Activated naive CD4-positive, alpha-beta T cell treated with Interleukin-2 at 50 U/mL for 16 hours (primary cell): ENCODE data around the gene HKDC1.
"Not testable (repeated sequence)": the region's sequence is repeated elsewhere in the genome, so short reads cannot be mapped to it uniquely, and the experiment has no call there.

Source experiments
- DNase-seq: peaks from one replicate; pipeline ENCODE4 v3.0.0-alpha.2; 2020

HKDC1 gene

DNA sequence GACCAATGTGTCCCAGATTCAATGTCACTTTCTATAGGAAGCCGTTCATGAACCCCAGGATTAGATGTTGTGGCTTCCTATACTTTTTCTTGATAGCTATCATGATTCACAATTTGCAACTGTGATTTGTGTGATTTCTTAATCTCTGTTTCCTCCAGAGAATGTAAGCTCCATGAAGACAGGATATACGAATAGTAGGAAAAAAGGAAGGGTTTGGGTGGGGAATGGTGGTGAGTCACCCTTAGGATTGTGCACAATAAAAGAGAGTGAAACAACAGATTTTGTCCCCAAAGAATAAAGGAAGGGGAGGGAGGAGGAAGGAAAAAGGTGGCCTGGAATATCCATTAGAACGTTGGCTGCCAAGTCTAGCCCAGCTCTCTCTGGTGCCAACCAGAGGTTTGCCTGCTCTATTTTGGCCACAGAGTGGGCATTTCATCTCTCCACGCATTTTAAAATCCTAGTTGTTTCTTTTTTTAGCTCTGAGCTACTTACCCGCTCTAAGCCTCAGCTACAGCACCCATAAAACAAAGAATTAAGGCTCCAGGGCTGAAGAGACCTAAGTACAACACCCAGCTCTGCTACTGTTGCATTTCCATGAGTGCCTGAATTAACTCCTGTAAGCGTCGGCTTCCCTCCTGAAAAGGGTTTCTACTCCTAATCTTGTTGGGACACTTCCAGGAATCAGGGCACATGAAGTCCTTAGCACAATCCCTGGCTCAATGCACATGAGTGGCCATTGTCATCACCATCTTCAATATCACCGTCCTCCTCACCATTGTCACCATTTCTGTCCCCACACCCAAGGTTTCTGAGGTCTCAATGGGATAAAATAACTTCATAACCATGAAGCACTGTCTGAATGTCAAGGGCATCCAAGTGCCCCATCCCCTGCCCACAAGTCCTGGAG lies 61.6 kb downstream of the HKDC1 start:
- no peak for DNase-seq

DNA sequence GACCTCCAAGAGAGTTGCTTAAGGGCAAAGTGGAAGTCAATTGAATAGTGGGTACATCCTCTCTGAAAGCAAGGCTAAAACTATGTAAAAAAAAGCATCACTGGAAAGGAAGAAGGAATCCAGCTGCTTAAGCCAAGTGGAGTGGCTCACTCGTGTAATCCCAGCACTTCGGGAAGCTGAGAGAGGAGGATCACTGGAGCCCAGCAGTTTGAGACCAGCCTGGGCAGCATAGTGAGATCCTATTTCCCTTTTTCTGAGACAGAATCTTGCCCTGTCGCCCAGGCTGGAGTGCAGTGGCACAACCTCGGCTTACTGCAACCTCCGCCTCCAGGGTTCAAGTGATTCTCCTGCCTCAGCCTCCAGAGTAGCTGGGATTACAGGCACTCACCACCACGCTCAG lies 64.3 kb downstream of the HKDC1 start:
- DNase-seq = not testable (repeated sequence)

DNA sequence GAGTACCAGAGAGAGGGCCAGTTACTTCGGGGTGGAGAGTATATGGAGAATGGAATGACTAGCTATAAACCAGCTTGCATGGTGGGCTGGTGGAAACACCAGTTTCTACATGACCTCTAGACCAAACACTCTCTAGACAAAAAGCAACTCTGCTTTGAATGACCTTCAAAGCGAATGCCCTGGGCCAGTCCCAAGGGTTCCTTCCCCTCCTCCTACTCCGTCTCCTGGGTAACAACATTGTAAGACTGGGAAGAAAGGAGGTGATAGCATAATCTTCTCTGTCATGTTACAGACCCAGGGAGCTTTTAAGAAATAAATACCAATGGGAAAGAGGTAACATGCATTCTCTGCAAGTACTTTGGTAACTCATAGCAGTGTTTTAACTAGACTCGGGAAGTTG lies 65.6 kb downstream of the HKDC1 start:
- no peak for DNase-seq

DNA sequence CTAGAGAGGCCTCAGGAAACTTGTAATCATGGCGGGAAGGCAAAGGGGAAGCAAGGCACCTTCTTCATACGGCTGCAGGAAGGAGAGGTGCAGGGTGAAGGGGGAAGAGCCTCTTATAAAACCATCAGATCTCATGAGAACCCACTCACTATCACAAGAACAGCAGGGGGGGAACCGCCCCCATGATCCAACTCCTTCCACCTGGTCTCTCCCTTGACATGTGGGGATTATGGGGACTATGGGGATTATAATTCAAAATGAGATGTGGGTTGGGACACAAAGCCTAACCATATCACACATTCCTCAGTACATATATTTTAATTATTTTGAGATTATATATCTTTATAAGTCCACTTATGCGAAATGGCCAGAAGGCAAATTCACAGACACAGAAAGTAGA lies 67.0 kb downstream of the HKDC1 start:
- DNase-seq = no peak

DNA sequence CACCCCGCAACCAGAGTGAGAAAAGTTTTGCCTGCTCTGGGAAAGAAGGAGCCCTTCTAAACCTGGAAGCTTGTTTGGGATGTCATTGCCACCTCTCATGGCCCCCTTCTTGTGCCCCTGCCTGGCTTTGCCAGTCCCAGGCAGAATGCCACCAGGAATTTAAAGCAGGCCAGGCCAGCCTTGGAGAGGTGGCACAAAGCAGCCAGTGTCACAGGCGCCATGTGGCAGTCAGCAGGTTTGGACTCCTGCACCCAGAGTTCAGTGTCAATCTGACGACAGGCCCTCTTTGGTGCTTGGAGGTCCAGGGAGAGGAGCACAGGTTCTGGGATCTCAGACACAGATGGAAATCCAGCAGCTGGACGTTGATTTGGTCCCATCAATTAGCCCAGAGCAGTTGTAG lies 70.9 kb downstream of the HKDC1 start:
- no peak for DNase-seq

DNA sequence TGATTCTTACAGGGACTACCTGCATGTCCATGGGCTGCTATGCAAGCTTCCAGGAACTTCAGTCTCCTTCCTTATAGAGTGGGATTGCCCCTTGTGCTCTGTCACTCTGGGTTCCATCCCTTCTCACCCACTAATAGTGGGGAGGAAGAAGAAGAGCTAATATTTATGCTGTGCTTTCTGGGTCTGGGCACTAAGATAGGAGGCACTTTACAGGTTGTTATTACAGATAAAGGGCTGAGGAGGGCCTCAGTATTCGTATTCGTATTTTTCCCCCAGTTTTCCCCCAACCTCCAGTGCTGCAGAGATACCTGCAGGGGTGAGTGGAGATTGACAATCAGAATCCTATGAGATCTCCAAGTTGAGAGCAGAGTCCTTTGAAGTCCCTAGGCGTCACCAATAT lies 72.3 kb downstream of the HKDC1 start:
- DNase-seq = no peak

DNA sequence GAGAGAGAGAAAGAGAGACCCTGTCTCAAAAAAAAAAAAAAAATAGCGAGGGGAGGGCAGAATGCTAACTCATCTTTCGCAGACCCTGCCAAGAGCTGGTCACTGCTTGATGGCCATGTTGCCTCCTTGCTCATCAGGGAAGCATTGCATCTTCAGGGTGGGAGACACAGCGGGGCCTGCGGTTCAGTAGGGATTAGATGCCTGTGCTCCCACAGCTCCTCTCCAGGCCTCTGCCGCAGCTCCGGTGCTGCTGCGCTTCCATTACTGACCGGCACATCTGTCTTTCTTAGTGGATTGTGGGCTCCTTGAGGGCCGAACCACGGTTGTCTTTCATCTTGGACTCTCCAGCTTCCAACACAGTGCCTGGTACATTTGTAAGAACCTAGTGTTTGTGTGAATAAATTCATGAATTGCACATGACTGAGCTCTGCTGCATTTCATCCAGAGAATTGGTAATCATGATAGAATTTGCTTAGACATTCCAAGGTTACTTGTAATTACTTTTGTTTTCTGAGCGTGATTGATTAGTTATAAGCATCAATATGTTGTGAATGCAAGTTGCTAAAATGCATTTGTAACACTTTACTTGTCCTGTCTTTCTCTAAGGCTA lies 75.0 kb downstream of the HKDC1 start:
- DNase-seq = no peak

DNA sequence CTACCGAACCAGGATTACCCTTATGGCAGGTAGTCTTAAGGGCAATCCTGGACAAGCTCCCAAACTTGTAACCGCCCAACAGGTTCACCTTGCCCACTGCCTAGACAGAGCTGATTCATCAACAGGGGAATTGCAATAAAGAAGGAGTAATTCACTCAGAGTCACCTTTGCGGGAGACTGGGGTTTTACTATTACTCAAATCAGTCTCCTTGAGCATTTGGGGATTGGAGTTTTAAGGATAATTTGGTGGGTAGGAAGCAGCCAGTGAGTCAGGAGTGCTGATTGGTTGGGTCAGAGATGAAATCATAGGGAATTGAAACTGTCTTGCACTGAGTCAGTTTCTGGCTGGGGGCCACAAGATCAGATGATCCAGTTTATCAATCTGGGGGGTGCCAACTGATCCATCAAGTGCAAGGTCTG lies 83.5 kb downstream of the HKDC1 start:
- DNase-seq = no peak

DNA sequence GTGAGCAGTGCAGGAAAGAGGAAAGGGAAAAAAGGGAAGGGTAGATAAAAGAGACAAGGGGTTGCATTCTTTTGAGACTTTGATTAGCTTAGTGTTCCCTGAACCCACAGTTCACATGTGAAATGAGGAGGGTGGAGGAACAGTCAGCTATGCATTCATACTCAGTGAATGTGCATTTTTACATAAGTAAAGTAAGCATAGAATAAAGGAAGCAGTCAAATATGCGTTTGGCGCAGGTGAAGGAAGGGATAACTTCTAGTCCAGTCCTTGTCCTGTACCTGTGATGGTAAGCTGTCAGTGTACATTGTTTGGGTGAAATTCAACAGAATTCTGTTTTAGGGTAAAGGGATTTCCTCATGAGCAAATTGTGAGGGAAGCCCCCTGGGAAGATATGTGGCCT lies 86.3 kb downstream of the HKDC1 start:
- no peak for DNase-seq

DNA sequence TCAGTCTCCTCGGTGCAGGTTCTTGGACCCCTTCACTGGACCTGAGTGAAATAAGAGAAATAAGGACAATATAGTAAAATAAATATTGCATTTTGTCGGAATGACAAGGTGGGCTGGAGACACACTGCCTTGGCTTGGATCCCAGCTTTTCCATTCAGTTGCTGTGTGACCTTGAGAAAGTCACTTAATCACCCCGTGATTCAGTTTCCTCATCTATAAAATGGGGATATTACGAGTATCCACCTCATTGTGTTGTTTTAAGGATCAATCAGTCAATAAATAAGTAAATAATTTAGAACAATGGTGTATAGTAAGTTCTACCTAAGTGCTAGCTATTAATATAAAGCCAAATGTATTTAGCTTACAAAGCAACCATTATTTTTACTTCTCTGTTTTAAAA lies 87.3 kb downstream of the HKDC1 start:
- DNase-seq = no peak

DNA sequence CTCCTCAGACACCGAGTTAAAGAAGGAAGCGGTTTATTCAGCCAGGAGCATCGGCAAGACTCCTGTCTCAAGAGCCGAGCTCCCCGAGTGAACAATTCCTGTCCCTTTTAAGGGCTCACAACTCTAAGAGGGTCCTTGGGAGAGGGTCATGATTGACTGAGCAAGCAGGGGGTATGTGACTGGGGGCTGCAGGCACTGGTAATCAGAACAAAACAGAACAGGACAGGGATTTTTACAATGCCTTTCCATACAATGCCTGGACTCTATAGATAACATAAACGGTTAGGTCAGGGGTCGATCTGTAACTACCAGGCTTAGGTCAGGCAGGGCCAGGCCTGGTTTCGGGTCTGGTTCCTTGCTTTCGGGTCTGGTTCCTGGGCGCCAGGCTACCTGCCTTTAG lies 88.2 kb downstream of the HKDC1 start:
- not testable (repeated sequence) for DNase-seq

DNA sequence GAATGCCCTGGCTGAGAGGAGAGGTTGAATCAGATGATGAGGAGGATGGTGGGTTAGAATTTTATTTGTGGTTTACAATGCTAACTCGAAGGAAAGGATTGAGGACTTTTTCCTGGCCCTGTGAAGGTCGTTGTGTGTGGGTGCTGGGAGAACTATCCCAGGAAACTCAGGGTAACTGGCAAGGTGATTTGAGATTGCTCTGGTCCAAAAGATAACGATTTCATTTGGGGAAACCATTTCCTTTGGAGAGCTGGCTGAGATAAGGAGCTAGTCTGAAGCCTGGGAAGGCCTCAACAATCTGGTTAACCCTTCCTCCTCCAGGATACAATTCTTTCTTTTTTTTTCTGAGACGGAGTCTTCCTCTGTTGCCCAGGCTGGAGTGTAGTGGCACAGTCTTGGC lies 91.2 kb downstream of the HKDC1 start:
- no peak for DNase-seq

DNA sequence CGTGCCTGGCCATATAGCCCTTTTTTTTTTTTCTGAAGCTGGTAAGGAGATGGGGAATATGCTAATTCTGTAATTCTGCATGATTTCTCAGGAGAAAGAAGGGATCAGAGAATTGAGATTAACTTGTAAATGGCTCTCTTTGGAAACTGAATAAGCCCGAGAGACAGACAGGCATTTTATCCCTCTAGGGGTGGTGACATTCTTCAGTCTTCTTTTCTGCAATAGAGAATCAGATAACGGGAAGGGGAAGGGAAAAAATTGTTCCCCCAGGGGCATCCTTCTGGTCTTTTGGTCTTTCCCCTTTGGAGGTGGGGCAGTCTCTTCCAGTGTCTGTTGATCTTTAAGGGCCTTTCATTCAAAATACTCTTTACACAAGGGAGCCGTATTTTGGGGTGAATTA lies 92.4 kb downstream of the HKDC1 start:
- no peak for DNase-seq

DNA sequence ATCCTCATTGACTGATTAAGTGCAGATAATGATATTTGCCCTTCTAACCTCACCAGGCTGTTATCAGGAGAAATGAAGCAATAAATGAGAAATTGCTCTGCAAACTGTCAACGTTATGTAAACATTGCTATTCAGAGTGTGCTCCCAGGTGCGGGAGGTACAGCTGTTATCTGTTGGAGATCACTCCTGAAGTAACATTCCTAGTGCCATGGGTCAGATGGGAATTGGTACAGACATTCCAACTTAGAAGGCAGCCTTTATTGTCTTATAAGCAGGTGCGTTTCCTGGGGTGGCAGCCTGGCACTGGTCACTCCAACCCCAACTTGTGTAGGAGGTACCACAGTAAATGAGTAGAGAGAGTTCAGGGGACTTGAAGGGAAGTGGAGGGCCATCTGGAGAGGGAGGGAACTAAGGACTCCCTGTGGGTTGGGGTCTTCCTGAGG lies 95.0 kb downstream of the HKDC1 start:
- DNase-seq = no peak

DNA sequence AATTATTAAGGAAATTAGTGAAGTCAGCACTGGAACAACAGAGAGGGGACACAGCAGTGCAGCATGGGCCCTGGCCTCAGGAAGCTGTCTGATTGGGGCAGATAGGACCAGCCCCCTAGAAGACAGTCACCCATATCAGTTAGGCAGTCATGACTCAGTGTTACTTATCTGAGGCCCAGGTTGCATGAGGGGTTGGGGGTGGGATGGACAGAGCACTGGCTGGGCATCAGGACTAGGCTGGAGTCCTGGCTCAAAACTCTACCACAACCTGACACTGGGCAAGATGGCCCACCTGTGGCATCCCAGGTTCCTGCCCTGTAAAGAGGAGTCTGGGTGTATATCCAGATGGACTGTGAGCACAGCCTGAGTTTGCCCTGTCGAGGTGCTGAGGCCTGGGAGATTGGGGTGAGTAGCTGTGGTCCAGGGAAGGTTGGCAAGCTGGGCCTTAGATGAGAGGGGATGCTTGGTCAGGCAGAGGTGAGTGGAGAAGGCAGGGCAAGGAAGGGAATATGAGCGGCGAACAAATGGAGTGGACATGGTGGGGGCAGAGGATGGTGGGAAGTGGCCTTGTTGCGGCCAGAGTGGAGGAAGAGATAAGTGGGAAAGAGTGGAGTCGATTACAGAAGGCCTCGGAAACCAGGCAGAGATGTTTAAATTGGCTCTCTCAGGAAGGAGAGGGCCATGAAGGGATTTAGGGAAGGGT lies 95.6 kb downstream of the HKDC1 start:
- no peak for DNase-seq

DNA sequence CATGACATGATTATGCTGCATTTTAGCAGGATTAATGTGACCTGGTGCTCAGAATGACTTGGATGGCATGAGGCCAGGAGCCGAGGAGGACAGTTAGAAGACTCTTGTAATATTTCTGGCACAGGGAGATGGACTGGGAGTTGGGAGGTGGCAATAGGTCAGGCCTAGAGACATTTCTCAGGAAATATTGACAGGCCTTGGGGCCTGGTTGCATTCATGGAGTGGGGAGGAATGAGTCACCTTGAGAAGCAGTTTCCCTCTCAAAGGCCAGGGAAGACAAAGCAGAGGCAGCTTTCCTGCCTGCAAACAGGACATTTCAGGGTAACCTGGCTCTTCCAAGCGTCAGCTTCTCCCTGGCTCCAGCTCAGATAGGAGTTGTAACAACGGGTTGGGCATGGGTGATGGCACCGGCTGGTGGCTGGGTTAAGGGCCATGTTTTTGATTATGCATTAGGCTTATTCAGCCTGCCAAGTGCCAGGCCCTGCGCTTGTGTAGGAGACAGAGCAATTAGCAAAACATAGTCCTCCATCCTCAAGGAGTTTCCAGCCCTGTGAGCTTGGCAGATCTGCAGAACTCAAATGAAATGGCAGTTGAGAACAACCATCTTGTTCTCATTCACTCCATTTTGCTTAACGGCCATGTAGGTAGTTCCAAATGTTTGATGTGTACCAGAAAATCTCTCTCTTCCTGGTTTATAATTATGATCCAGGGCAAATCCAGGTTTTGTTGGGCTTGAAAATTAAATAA lies 96.4 kb downstream of the HKDC1 start:
- no peak for DNase-seq
